ENCODE data around the gene GDPGP1. TPM values are rescaled to one million over a fixed set of nuclear protein-coding genes. Genes with fewer than 3 reads are reported as not detected.

The GDPGP1 gene
- polyA plus RNA-seq, 2 of the 4 experiments (the other 2 are of a cell fraction) = 4.4 to 5.7 TPM

- DNase-seq (ENCODE audit: low read depth in 1 of 2, low spot score in 1 of 2) = no peak
- no peak for FAIRE-seq
- Histone ChIP-seq H3K4me2 (peak overlapping the region; percentile 86), H3K4me3 (no peak overlapping the region), H3K4me1 (peaks cover 59% of the 10 kb centered on the region), H3K27ac (peak overlapping the region; percentile 90 to 92), H3K9me3 (no peaks in the 10 kb centered on the region)
- ATAC-seq = peak; percentile 2 to 3; a peak in 5 of 6 replicates
- WGBS (ENCODE audit: missing lambda C conversion rate) = 70% methylated on average over 34 of the region's 35 CpGs
- TF ChIP-seq FOSL2 (IDR thresholded peaks at IDR 0.05) (no peak), FOSL2 (CRISPR knock-in tag; IDR thresholded peaks at IDR 0.05) (no peak), TFCP2L1 (CRISPR knock-in tag; IDR thresholded peaks at IDR 0.05) (no peak), ZFP36 (IDR thresholded peaks at IDR 0.05; ENCODE audit: borderline replicate concordance, partially characterized antibody) (no peak), NR3C1 (IDR thresholded peaks at IDR 0.05) (no peak), CBX8 (IDR thresholded peaks at IDR 0.05) (no peak), CEBPB (IDR thresholded peaks at IDR 0.05) (no peak), REST (IDR thresholded peaks at IDR 0.05) (no peak), JUN (IDR thresholded peaks at IDR 0.05) (no peak; a peak in 1 of 5 replicates), MAFK (IDR thresholded peaks at IDR 0.05; ENCODE audit: partially characterized antibody) (no peak), RNF2 (IDR thresholded peaks at IDR 0.05; ENCODE audit: borderline replicate concordance, low read depth) (no peak), FOSB (CRISPR knock-in tag; IDR thresholded peaks at IDR 0.05) (no peak)
- ChIA-PET POLR2A (interaction anchor here (1.0 to 2.6 kb wide), 5 partner anchors 11 to 37 kb away, joined by 3 to 17 read pairs (median 5); partner anchors contain the start of genes CIB1, GDPGP1, SEMA4B and TTLL13), CTCF (interaction anchor here (0.6 to 36.4 kb wide), 10 partner anchors 8 to 108 kb away, joined by 3 to 732 read pairs (median 4); partner anchors contain the start of genes CIB1, GDPGP1 and SEMA4B)
These were observed 21.5 kb upstream of the GDPGP1 start for GRCh38 chr15:90212221-90213098.

- H3K9me3 ChIP-seq = no peaks in the 10 kb centered on the region
- FAIRE-seq (no peak), ATAC-seq (no peak), DNase-seq (ENCODE audit: low read depth in 1 of 2, low spot score in 1 of 2) (no peak)
- WGBS (ENCODE audit: missing lambda C conversion rate) = 85% methylated on average over 12 of the region's 12 CpGs
- H3K4me3 ChIP-seq = no peak overlapping the region
- peak overlapping the region; percentile 86; the same call in 1 of the 3 replicates for H3K4me2 ChIP-seq
- ChIA-PET CTCF (interaction anchor here (0.6 to 36.4 kb wide), 12 partner anchors 9 to 436 kb away, joined by 3 to 732 read pairs (median 4); partner anchors contain the start of genes CIB1, GDPGP1 and SEMA4B), POLR2A (interaction anchor here (1.9 to 2.6 kb wide), 2 partner anchors 12 to 20 kb away, joined by 11 to 17 read pairs; partner anchors contain the start of genes CIB1, GDPGP1 and SEMA4B)
- H3K27ac ChIP-seq = peak overlapping the region; percentile 90 to 92; a peak in 5 of 6 replicates
- no peak for TF ChIP-seq HOXA7 (CRISPR knock-in tag; IDR thresholded peaks at IDR 0.05)
- TF ChIP-seq ZSCAN20 (CRISPR knock-in tag; IDR thresholded peaks at IDR 0.05) = no peak
- no peak for TF ChIP-seq ATOH8 (CRISPR knock-in tag; IDR thresholded peaks at IDR 0.05; ENCODE audit: low read depth)
- no peak for TF ChIP-seq RNF2 (IDR thresholded peaks at IDR 0.05; ENCODE audit: borderline replicate concordance, low read depth)
- TF ChIP-seq TP53 (CRISPR knock-in tag; IDR thresholded peaks at IDR 0.05) = no peak
- no peak for TF ChIP-seq HOXB13 (CRISPR knock-in tag; IDR thresholded peaks at IDR 0.05; ENCODE audit: low read depth)
- no peak for TF ChIP-seq JUNB (IDR thresholded peaks at IDR 0.05)
- TF ChIP-seq HMGXB4 (CRISPR knock-in tag; IDR thresholded peaks at IDR 0.05; ENCODE audit: borderline replicate concordance) = no peak
- no peak for TF ChIP-seq CBX2 (IDR thresholded peaks at IDR 0.05; ENCODE audit: borderline replicate concordance, low read depth)
- no peak for TF ChIP-seq RCOR1 (IDR thresholded peaks at IDR 0.05; ENCODE audit: low read depth, low read length)
- TF ChIP-seq CEBPB (IDR thresholded peaks at IDR 0.05) = no peak
- no peak for TF ChIP-seq CTCF (IDR thresholded peaks at IDR 0.05)
- no peak for TF ChIP-seq KDM1A (IDR thresholded peaks at IDR 0.05; ENCODE audit: low read depth)
- TF ChIP-seq NFE2L2 (conservative IDR thresholded peaks at IDR 0.05; ENCODE audit: low read length) = no peak
- TF ChIP-seq CHD4 (IDR thresholded peaks at IDR 0.05; ENCODE audit: borderline replicate concordance) = no peak
- TF ChIP-seq POLR2AphosphoS2 (conservative IDR thresholded peaks at IDR 0.05; ENCODE audit: low read length) = no peak
- TF ChIP-seq JUN (IDR thresholded peaks at IDR 0.05) = no peak
- H3K4me1 ChIP-seq = peaks cover 59% of the 10 kb centered on the region
These were observed 20.7 kb upstream of the GDPGP1 start for GRCh38 chr15:90213122-90213817.
